Stimulated activated CD8-positive, alpha-beta memory T cell treated with anti-CD3 and anti-CD28 coated beads, Interleukin-7, amount 100 ng/mL, for 48 hours (primary cell): ENCODE data around the gene PPP1R26.
"Not testable (repeated sequence)": the region's sequence is repeated elsewhere in the genome, so short reads cannot be mapped to it uniquely, and the experiment has no call there.

ENCODE experiments used
- DNase-seq, 2 donors: peaks; one replicate each; pipeline ENCODE4 v3.0.0-alpha.2; 2020; ENCODE audit warnings: low read depth in 1 of 2; ENCODE audit errors: extremely low read depth in 1 of 2

PPP1R26 gene

GRCh38 chr9:135458478-135458877, 21.1 kb upstream of the PPP1R26 start:
- not testable (repeated sequence) for DNase-seq

- no peak for DNase-seq
Observed at GRCh38 chr9:135461936-135462335, 17.6 kb upstream of the PPP1R26 start.

GRCh38 chr9:135463140-135463539, 16.4 kb upstream of the PPP1R26 start:
- DNase-seq = no peak

GRCh38 chr9:135464181-135464580, 15.4 kb upstream of the PPP1R26 start:
- DNase-seq = no peak

- DNase-seq = peak; percentile 4 to 37
Observed at GRCh38 chr9:135468854-135469521, 10.6 kb upstream of the PPP1R26 start.

GRCh38 chr9:135471791-135472640, 7.6 kb upstream of the PPP1R26 start:
- no peak for DNase-seq

GRCh38 chr9:135473972-135474543, 5.5 kb upstream of the PPP1R26 start:
- no peak for DNase-seq

GRCh38 chr9:135474915-135475314, 4.7 kb upstream of the PPP1R26 start:
- DNase-seq = no peak

GRCh38 chr9:135476561-135477355, 2.8 kb upstream of the PPP1R26 start:
- DNase-seq = no peak

GRCh38 chr9:135478191-135478590, 1.4 kb upstream of the PPP1R26 start:
- no peak for DNase-seq

GRCh38 chr9:135478829-135479468, 633 bp upstream of the PPP1R26 start:
- DNase-seq = no peak

GRCh38 chr9:135480071-135480939, 723 bp downstream of the PPP1R26 start:
- DNase-seq = no peak

GRCh38 chr9:135480940-135481310, 1.3 kb downstream of the PPP1R26 start:
- no peak for DNase-seq

- DNase-seq = no peak
Observed at GRCh38 chr9:135482015-135482754, 2.6 kb downstream of the PPP1R26 start.

- no peak for DNase-seq
Observed at GRCh38 chr9:135484460-135485277, 5.1 kb downstream of the PPP1R26 start.

- DNase-seq = no peak
Observed at GRCh38 chr9:135485385-135485784, 5.8 kb downstream of the PPP1R26 start.

- DNase-seq = no peak
Observed at GRCh38 chr9:135485832-135486231, 6.2 kb downstream of the PPP1R26 start.
